Measurements from ENCODE around the gene CDH13. TPM values are rescaled to one million over a fixed set of nuclear protein-coding genes. Genes with fewer than 3 reads are reported as not detected.

CDH13 gene
- total RNA-seq, 2 experiments from 2014 or later: not detected

- no peak overlapping the region for H3K4me3 ChIP-seq (ENCODE audit: low read depth, low read length, poor library complexity, severe bottlenecking)
- no peak for DNase-seq (ENCODE audit: low spot score)
- no peaks in the 10 kb centered on the region for H3K79me2 ChIP-seq (ENCODE audit: insufficient read depth, low read depth, low read length)
- H2AFZ ChIP-seq (ENCODE audit: low read length): no peak overlapping the region
- no peaks in the 10 kb centered on the region for H3K9me2 ChIP-seq (ENCODE audit: insufficient read depth, low read length)
- intact Hi-C loops (cut with micrococcal nuclease; ENCODE audit: unreplicated experiment): no loop called here
- H3K4me2 ChIP-seq (ENCODE audit: low read length): no peak overlapping the region
- POLR2A ChIA-PET: no interaction called here
- H4K20me1 ChIP-seq (ENCODE audit: insufficient read depth, low read length): no peaks in the 10 kb centered on the region
- BruUV-seq (replicated peaks): no TSS peak
- H3K27ac ChIP-seq (ENCODE audit: low read depth, low read length, poor library complexity, severe bottlenecking): no peak overlapping the region
- TF ChIP-seq EZH2phosphoT487 (IDR thresholded peaks at IDR 0.05; ENCODE audit: borderline replicate concordance, low read depth, low read length): no peak
- no peak for TF ChIP-seq CTCF (conservative IDR thresholded peaks at IDR 0.05; ENCODE audit: low read length)
- no peaks in the 10 kb centered on the region for H3K36me3 ChIP-seq (ENCODE audit: insufficient read depth, low read length)
- peaks cover 7% of the 10 kb centered on the region; the same call in 1 of the 2 replicates for H3K9me3 ChIP-seq (ENCODE audit: low read length)
- no peaks in the 10 kb centered on the region for H3K4me1 ChIP-seq (ENCODE audit: insufficient read depth, low read length, poor library complexity, severe bottlenecking)
- CTCF ChIA-PET (ENCODE audit: unreplicated experiment): no interaction called here
Observed at GRCh38 chr16:83098536-83098935, 471.8 kb downstream of the CDH13 start.

- no peak overlapping the region for H3K4me3 ChIP-seq (ENCODE audit: low read depth, low read length, poor library complexity, severe bottlenecking)
- no TSS peak for BruUV-seq (replicated peaks)
- CTCF ChIA-PET (ENCODE audit: unreplicated experiment): no interaction called here
- H3K36me3 ChIP-seq (ENCODE audit: insufficient read depth, low read length): no peaks in the 10 kb centered on the region
- POLR2A ChIA-PET: no interaction called here
- no peak overlapping the region for H3K27ac ChIP-seq (ENCODE audit: low read depth, low read length, poor library complexity, severe bottlenecking)
- no peaks in the 10 kb centered on the region for H4K20me1 ChIP-seq (ENCODE audit: insufficient read depth, low read length)
- no peaks in the 10 kb centered on the region for H3K4me1 ChIP-seq (ENCODE audit: insufficient read depth, low read length, poor library complexity, severe bottlenecking)
- H2AFZ ChIP-seq (ENCODE audit: low read length): no peak overlapping the region
- H3K9me2 ChIP-seq (ENCODE audit: insufficient read depth, low read length): no peaks in the 10 kb centered on the region
- no peaks in the 10 kb centered on the region for H3K79me2 ChIP-seq (ENCODE audit: insufficient read depth, low read depth, low read length)
- no peak for TF ChIP-seq CTCF (conservative IDR thresholded peaks at IDR 0.05; ENCODE audit: low read length)
- TF ChIP-seq EZH2phosphoT487 (IDR thresholded peaks at IDR 0.05; ENCODE audit: borderline replicate concordance, low read depth, low read length): no peak
- DNase-seq (ENCODE audit: low spot score): no peak
- H3K9me3 ChIP-seq (ENCODE audit: low read length): peaks cover 7% of the 10 kb centered on the region; the same call in 1 of the 2 replicates
- intact Hi-C loops (cut with micrococcal nuclease; ENCODE audit: unreplicated experiment): no loop called here
- H3K4me2 ChIP-seq (ENCODE audit: low read length): no peak overlapping the region
Observed at GRCh38 chr16:83100679-83101078, 473.9 kb downstream of the CDH13 start.

- no peak for DNase-seq (ENCODE audit: low spot score)
- H3K9me3 ChIP-seq (ENCODE audit: low read length): peaks cover 7% of the 10 kb centered on the region; the same call in 1 of the 2 replicates
- POLR2A ChIA-PET: no interaction called here
- TF ChIP-seq CTCF (conservative IDR thresholded peaks at IDR 0.05; ENCODE audit: low read length) (no peak), EZH2phosphoT487 (IDR thresholded peaks at IDR 0.05; ENCODE audit: borderline replicate concordance, low read depth, low read length) (no peak)
- no peak overlapping the region for H3K27ac ChIP-seq (ENCODE audit: low read depth, low read length, poor library complexity, severe bottlenecking)
- H3K36me3 ChIP-seq (ENCODE audit: insufficient read depth, low read length): no peaks in the 10 kb centered on the region
- no peaks in the 10 kb centered on the region for H4K20me1 ChIP-seq (ENCODE audit: insufficient read depth, low read length)
- no peaks in the 10 kb centered on the region for H3K79me2 ChIP-seq (ENCODE audit: insufficient read depth, low read depth, low read length)
- no peak overlapping the region for H2AFZ ChIP-seq (ENCODE audit: low read length)
- no TSS peak for BruUV-seq (replicated peaks)
- no peak overlapping the region for H3K4me3 ChIP-seq (ENCODE audit: low read depth, low read length, poor library complexity, severe bottlenecking)
- H3K4me2 ChIP-seq (ENCODE audit: low read length): no peak overlapping the region
- intact Hi-C loops (cut with micrococcal nuclease; ENCODE audit: unreplicated experiment): no loop called here
- no peaks in the 10 kb centered on the region for H3K9me2 ChIP-seq (ENCODE audit: insufficient read depth, low read length)
- CTCF ChIA-PET (ENCODE audit: unreplicated experiment): no interaction called here
- no peaks in the 10 kb centered on the region for H3K4me1 ChIP-seq (ENCODE audit: insufficient read depth, low read length, poor library complexity, severe bottlenecking)
Observed at GRCh38 chr16:83102336-83102735, 475.6 kb downstream of the CDH13 start.

Data from OCI-LY7 (cell line).